GM12878 (cell line): ENCODE results near the gene FAM83G. TPM values are rescaled to one million over a fixed set of nuclear protein-coding genes. Genes with fewer than 3 reads are reported as not detected.

Source experiments
- ATAC-seq: fragments of 200-7000 bp; cut with Tn5 transposase; 3 replicates; pipeline ENCODE4 v1.9.1; 2020; ENCODE audit warnings: mild to moderate bottlenecking, moderate library complexity
- BruUV-seq: library from RNA; stranded (reverse); fragments of 400-500 nt; replicated peaks from 2 replicates; lab custom pipeline; 2021; lab: Mats Ljungman, UMichigan
- CTCF ChIA-PET: fragments of 300-600 bp; sonication (Branson Sonifier 250); formaldehyde crosslinking; extraction: SDS; loops from one replicate; lab custom pipeline; 2021; ENCODE audit warnings: inconsistent platforms; lab: Yijun Ruan, JAX
- POLR2A ChIA-PET: fragments of 350-600 bp; formaldehyde crosslinking; extraction: SDS; loops from one replicate; lab custom pipeline; 2021; ENCODE audit warnings: inconsistent platforms; lab: Charles Lee
- RAD21 ChIA-PET: fragments of 300-600 bp; sonication (Branson Sonifier 250); formaldehyde crosslinking; loops from one replicate; lab custom pipeline; 2023; ENCODE audit warnings: antibody characterized with exemption; ENCODE audit not compliant: unreplicated experiment; lab: Charles Lee
- SMC1A ChIA-PET: fragments of 300-600 bp; sonication (Branson Sonifier 250); formaldehyde crosslinking; loops from one replicate; lab custom pipeline; 2023; ENCODE audit not compliant: unreplicated experiment, uncharacterized antibody; lab: Charles Lee
- DNase-seq: peaks from one replicate; pipeline ENCODE4 v3.0.0-alpha.2; 2011; ENCODE audit warnings: low read depth, low spot score
- FAIRE-seq: peaks from 3 replicates; lab custom pipeline; 2011; peaks lifted over from hg19 to GRCh38; lab: Jason Lieb, UNC
- H2AFZ ChIP-seq: 2 replicates; pipeline ENCODE4 v1.6.0; 2011; ENCODE audit warnings: low read depth, low read length, control low read depth; ENCODE audit not compliant: control insufficient read depth
- H3K27ac ChIP-seq: 2 replicates; pipeline ENCODE4 v1.5.1; 2011; ENCODE audit warnings: control low read depth; ENCODE audit not compliant: control insufficient read depth, insufficient read depth
- H3K27me3 ChIP-seq, 2 experiments: replicated peaks in 1 of 2; 2 replicates each; pipeline versions ENCODE4 v1.6.0 to v1.6.1; 2011; ENCODE audit warnings: low read length in 1 of 2; ENCODE audit not compliant: control insufficient read depth in 2 of 2, insufficient read depth in 2 of 2
- H3K36me3 ChIP-seq, 2 experiments: 2 replicates each; pipeline ENCODE4 v1.5.1; 2011; ENCODE audit warnings: low read length in 1 of 2; ENCODE audit not compliant: control insufficient read depth in 2 of 2, insufficient read depth in 2 of 2
- H3K4me1 ChIP-seq: 2 replicates; pipeline ENCODE4 v1.6.1; 2011; ENCODE audit warnings: mild to moderate bottlenecking, low read length, moderate library complexity, mixed read lengths; ENCODE audit not compliant: control insufficient read depth, insufficient read depth
- H3K4me2 ChIP-seq: 2 replicates; pipeline ENCODE4 v1.6.0; 2011; ENCODE audit warnings: control low read depth; ENCODE audit not compliant: control insufficient read depth, insufficient read depth
- H3K4me3 ChIP-seq: fragments of 200-600 bp; sonication (generic); 2 replicates; pipeline ENCODE4 v1.5.1; 2016
- H3K79me2 ChIP-seq: 2 replicates; pipeline ENCODE4 v1.6.0; 2011; ENCODE audit warnings: low read length; ENCODE audit not compliant: control insufficient read depth, insufficient read depth
- H3K9ac ChIP-seq: 2 replicates; pipeline ENCODE4 v1.8.0; 2011; ENCODE audit warnings: low read length, control low read depth, mixed read lengths; ENCODE audit not compliant: control insufficient read depth, insufficient read depth
- H3K9me3 ChIP-seq: replicated peaks from 3 replicates; pipeline ENCODE4 v1.5.1; 2011; ENCODE audit warnings: mild to moderate bottlenecking, low read length; ENCODE audit not compliant: control insufficient read depth, insufficient read depth
- H4K20me1 ChIP-seq: 2 replicates; pipeline ENCODE4 v1.6.0; 2011; ENCODE audit not compliant: control insufficient read depth, insufficient read depth
- ATF2 ChIP-seq: IDR thresholded peaks from 2 replicates; pipeline ENCODE4 v1.6.1; 2012; ENCODE audit warnings: low read length, inconsistent platforms
- ATF7 ChIP-seq: fragments of 450-650 bp; IDR thresholded peaks from 2 replicates; pipeline ENCODE4 v1.6.1; 2016; ENCODE audit warnings: low read depth, mild to moderate bottlenecking
- BACH1 ChIP-seq: fragments of 450-650 bp; IDR thresholded peaks from 2 replicates; pipeline ENCODE4 v1.6.1; 2017; ENCODE audit warnings: mild to moderate bottlenecking, borderline replicate concordance
- BHLHE40 ChIP-seq, 2 experiments: fragments of 450-650 bp in 1 of 2; IDR thresholded peaks; 2 replicates each; pipeline ENCODE4 v1.6.1; 2011 to 2017; ENCODE audit warnings: low read depth in 2 of 2, borderline replicate concordance in 1 of 2, improper control_type of control experiment in 1 of 2, low read length in 1 of 2, mild to moderate bottlenecking in 1 of 2
- BMI1 ChIP-seq: fragments of 450-650 bp; IDR thresholded peaks from 2 replicates; pipeline ENCODE4 v1.6.1; 2016; ENCODE audit warnings: mild to moderate bottlenecking, moderate library complexity, borderline replicate concordance
- CBX5 ChIP-seq: sonication (generic); IDR thresholded peaks from 2 replicates; pipeline ENCODE4 v1.6.1; 2016; ENCODE audit warnings: low read depth, moderate library complexity, mild to moderate bottlenecking, inconsistent platforms
- CHD1 ChIP-seq: IDR thresholded peaks from 2 replicates; pipeline ENCODE4 v1.6.1; 2012; ENCODE audit warnings: low read depth, low read length, improper control_type of control experiment
- CHD2 ChIP-seq: IDR thresholded peaks from 2 replicates; pipeline ENCODE4 v1.6.1; 2011; ENCODE audit warnings: low read depth, low read length, improper control_type of control experiment, borderline replicate concordance
- CHD4 ChIP-seq: fragments of 200-600 bp; sonication (generic); IDR thresholded peaks from 2 replicates; pipeline ENCODE4 v1.6.1; 2016; ENCODE audit warnings: mild to moderate bottlenecking
- ETV6 ChIP-seq, 2 experiments: fragments of 450-650 bp in 1 of 2; IDR thresholded peaks in 1 of 2; conservative IDR thresholded peaks in 1 of 2; 2 replicates each; pipeline ENCODE4 v1.6.1; 2014; ENCODE audit warnings: antibody characterized with exemption in 1 of 2, borderline replicate concordance in 1 of 2, low read depth in 1 of 2, mild to moderate bottlenecking in 1 of 2, moderate library complexity in 1 of 2
- FOXM1 ChIP-seq: IDR thresholded peaks from 2 replicates; pipeline ENCODE4 v1.6.1; 2012; ENCODE audit warnings: low read depth, mild to moderate bottlenecking, inconsistent platforms, low read length, moderate library complexity
- IRF4 ChIP-seq: IDR thresholded peaks from 2 replicates; pipeline ENCODE4 v1.6.1; 2011; ENCODE audit warnings: low read depth, low read length
- PML ChIP-seq: IDR thresholded peaks from 2 replicates; pipeline ENCODE4 v1.6.1; 2012; ENCODE audit warnings: low read length, inconsistent platforms
- RAD51 ChIP-seq: fragments of 450-650 bp; IDR thresholded peaks from 2 replicates; pipeline ENCODE4 v1.6.1; 2016; ENCODE audit warnings: moderate library complexity, mild to moderate bottlenecking, inconsistent platforms
- STAT3 ChIP-seq: IDR thresholded peaks from 2 replicates; pipeline ENCODE4 v1.6.1; 2011; ENCODE audit warnings: low read depth, low read length, improper control_type of control experiment
- USF1 ChIP-seq: IDR thresholded peaks from 2 replicates; pipeline ENCODE4 v1.6.1; 2011; ENCODE audit warnings: borderline replicate concordance, low read depth, mild to moderate bottlenecking, moderate library complexity, mixed read lengths, low read length; ENCODE audit not compliant: insufficient read depth; ENCODE audit errors: extremely low read length
- ZBTB4 ChIP-seq: fragments of 450-650 bp; formaldehyde crosslinking; IDR thresholded peaks from 2 replicates; pipeline ENCODE4 v1.4.0; 2022; ENCODE audit warnings: mild to moderate bottlenecking, moderate library complexity
- ZNF384 ChIP-seq: IDR thresholded peaks from 2 replicates; pipeline ENCODE4 v1.6.1; 2012; ENCODE audit warnings: low read depth, mild to moderate bottlenecking, low read length, improper control_type of control experiment, borderline replicate concordance
- WGBS: methylation state at CpG from one replicate; pipeline ENCODE4 v1.1.6; 2016; ENCODE audit warnings: low lambda C conversion rate; ENCODE audit not compliant: insufficient replicate concordance, insufficient coverage; ENCODE audit errors: missing lambda C conversion rate; 5-methylcytosine and 5-hydroxymethylcytosine counted together
- in situ Hi-C: fragments of 300-500 bp; cut with MboI; formaldehyde crosslinking; loops from 9 replicates; pipeline ENCODE4 v1.14.3; 2018; ENCODE audit warnings: mixed read lengths
- intact Hi-C: fragments of 100-400 bp; cut with micrococcal nuclease; formaldehyde crosslinking; loops from one replicate; pipeline ENCODE4 v1.14.2; 2022; ENCODE audit not compliant: unreplicated experiment
- polyA plus RNA-seq, 11 experiments: library from polyadenylated mRNA; depleted of rRNA in 4 of 11; unstranded in 6 of 11; stranded (reverse) in 5 of 11; fragments of >200 nt; fragmentation: Nextera tagmentation in 4 of 11; fragmentation: Illumina TruSeq in 1 of 11; extraction: Ambion mirVana in 4 of 11; extraction: Trizol in 1 of 11; gene quantifications; 1 replicate in 1 of 11; 2 replicates in 10 of 11; pipeline versions ENCODE4 v1.2.1 to v1.2.3, GENCODE V29; 2011 to 2016; ENCODE audit warnings: inconsistent platforms in 2 of 11, missing spikeins in 2 of 11, low read depth in 1 of 11
- total RNA-seq, 4 experiments: library from RNA; depleted of rRNA in 3 of 4; stranded (reverse); fragments of >200 nt in 3 of 4; fragmentation: Illumina TruSeq in 1 of 4; extraction: Trizol in 1 of 4; gene quantifications; 2 replicates each; pipeline versions ENCODE4 v1.2.1 to v1.2.3, GENCODE V29; 2013 to 2021

The FAM83G gene
- total and polyA plus RNA-seq, 10 of the 15 experiments (the other 5 are each of a cell fraction or from before 2014, with no cell fraction given): 0.03 to 16.7 (median 6.5) TPM

GRCh38 chr17:18978655-18979054 lies 25.9 kb downstream of the FAM83G start (continued):
- TF ChIP-seq ETV6 (conservative IDR thresholded peaks at IDR 0.05 in 1 of 2, IDR thresholded peaks at IDR 0.05 in 1 of 2; ENCODE audit: borderline replicate concordance in 1 of 2, low read depth in 1 of 2): no peak
- no peak for TF ChIP-seq CHD4

GRCh38 chr17:18978050-18978449 lies 26.5 kb downstream of the FAM83G start:
- Histone ChIP-seq H4K20me1 (no peaks in the 10 kb centered on the region), H2AFZ (no peak overlapping the region), H3K4me3 (no peak overlapping the region), H3K4me1 (no peaks in the 10 kb centered on the region), H3K27me3 (no peaks in the 10 kb centered on the region), H3K9me3 (no peaks in the 10 kb centered on the region), H3K27ac (no peak overlapping the region), H3K9ac (no peak overlapping the region), H3K36me3 (peaks cover 0 to 16% of the 10 kb centered on the region in 2 experiments; a peak in 2 of 4 replicates), H3K4me2 (no peak overlapping the region), H3K79me2 (no peaks in the 10 kb centered on the region)
- RAD21 ChIA-PET: no interaction called here
- POLR2A ChIA-PET: no interaction called here
- intact Hi-C loops (no loop called here), in situ Hi-C loops (no loop called here)
- WGBS: 88% methylated on average over 12 of the region's 13 CpGs
- CTCF ChIA-PET: interaction anchor here (0.8 kb wide), 1 partner anchor 17 kb away, joined by 3 read pairs; no protein-coding TSS in a partner anchor
- BruUV-seq: no TSS peak
- ATAC-seq: no peak
- no peak for FAIRE-seq
- SMC1A ChIA-PET: no interaction called here
- no peak for DNase-seq
- TF ChIP-seq ATF7: no peak
- no peak for TF ChIP-seq CHD2
- TF ChIP-seq ZBTB4 (CRISPR knock-in tag): no peak
- no peak for TF ChIP-seq RAD51
- TF ChIP-seq FOXM1: no peak
- no peak for TF ChIP-seq BMI1
- TF ChIP-seq BHLHE40 (IDR thresholded peaks at IDR 0.05; ENCODE audit: borderline replicate concordance in 1 of 2, low read depth in 2 of 2, low read length in 1 of 2): no peak
- no peak for TF ChIP-seq STAT3
- no peak for TF ChIP-seq ZNF384
- TF ChIP-seq IRF4: no peak
- TF ChIP-seq ATF2: no peak
- no peak for TF ChIP-seq CHD1
- TF ChIP-seq USF1: no peak
- TF ChIP-seq PML: no peak
- TF ChIP-seq CBX5: no peak
- no peak for TF ChIP-seq BACH1
